Hematopoietic multipotent progenitor cell (in vitro differentiated cells): ENCODE measurements around the gene DHRS2. TPM values are rescaled to one million over a fixed set of nuclear protein-coding genes. Genes with fewer than 3 reads are reported as not detected.

Source experiments
- DNase-seq, 3 donors: peaks; one replicate each; pipeline ENCODE4 v3.0.0-alpha.2; 2011 to 2015; ENCODE audit warnings: low read depth in 2 of 3, low spot score in 2 of 3
- total RNA-seq: library from RNA; depleted of rRNA; stranded (reverse); fragments of >200 nt; gene quantifications from one replicate; pipeline ENCODE4 v1.2.3, GENCODE V29; 2012

DHRS2 gene
- total RNA-seq, 1 donor = under 0.01 TPM

GRCh38 chr14:23645812-23646647, 9.9 kb downstream of the DHRS2 start:
- DNase-seq = peak in 1 of 3 donors; percentile 9

GRCh38 chr14:23646648-23647549, 10.7 kb downstream of the DHRS2 start:
- DNase-seq = peak in 1 of 3 donors; percentile 31

GRCh38 chr14:23647619-23648018, 11.5 kb downstream of the DHRS2 start:
- no peak for DNase-seq

- no peak for DNase-seq
Measured at GRCh38 chr14:23648764-23649460, 12.7 kb downstream of the DHRS2 start.

- no peak for DNase-seq
Measured at GRCh38 chr14:23650506-23650905, 14.3 kb downstream of the DHRS2 start.

GRCh38 chr14:23653051-23653450, 16.9 kb downstream of the DHRS2 start:
- no peak for DNase-seq

- no peak for DNase-seq
Measured at GRCh38 chr14:23654231-23654630, 18.1 kb downstream of the DHRS2 start.

GRCh38 chr14:23657959-23658470, 21.9 kb downstream of the DHRS2 start:
- DNase-seq = no peak

GRCh38 chr14:23660290-23661226, 24.4 kb downstream of the DHRS2 start:
- DNase-seq = no peak

- DNase-seq = no peak
Measured at GRCh38 chr14:23661542-23661941, 25.4 kb downstream of the DHRS2 start.

GRCh38 chr14:23663127-23663526, 27.0 kb downstream of the DHRS2 start:
- no peak for DNase-seq

- no peak for DNase-seq
Measured at GRCh38 chr14:23663711-23664110, 27.5 kb downstream of the DHRS2 start.

- no peak for DNase-seq
Measured at GRCh38 chr14:23664207-23664885, 28.2 kb downstream of the DHRS2 start.

- no peak for DNase-seq
Measured at GRCh38 chr14:23665302-23666016, 29.3 kb downstream of the DHRS2 start.

- DNase-seq = no peak
Measured at GRCh38 chr14:23667134-23667533, 31.0 kb downstream of the DHRS2 start.

GRCh38 chr14:23669441-23669840, 33.3 kb downstream of the DHRS2 start:
- no peak for DNase-seq

- no peak for DNase-seq
Measured at GRCh38 chr14:23670481-23670880, 34.3 kb downstream of the DHRS2 start.

- DNase-seq = no peak
Measured at GRCh38 chr14:23672200-23672599, 36.0 kb downstream of the DHRS2 start.
